RKO (cell line): Measurements from ENCODE around the gene DHRS4.
"Not testable (repeated sequence)": the region's sequence is repeated elsewhere in the genome, so short reads cannot be mapped to it uniquely, and the experiment has no call there.

Experiments used
- DNase-seq: peaks from one replicate; pipeline ENCODE4 v3.0.0-alpha.2; 2016; ENCODE audit warnings: low spot score

DHRS4 gene

DNA sequence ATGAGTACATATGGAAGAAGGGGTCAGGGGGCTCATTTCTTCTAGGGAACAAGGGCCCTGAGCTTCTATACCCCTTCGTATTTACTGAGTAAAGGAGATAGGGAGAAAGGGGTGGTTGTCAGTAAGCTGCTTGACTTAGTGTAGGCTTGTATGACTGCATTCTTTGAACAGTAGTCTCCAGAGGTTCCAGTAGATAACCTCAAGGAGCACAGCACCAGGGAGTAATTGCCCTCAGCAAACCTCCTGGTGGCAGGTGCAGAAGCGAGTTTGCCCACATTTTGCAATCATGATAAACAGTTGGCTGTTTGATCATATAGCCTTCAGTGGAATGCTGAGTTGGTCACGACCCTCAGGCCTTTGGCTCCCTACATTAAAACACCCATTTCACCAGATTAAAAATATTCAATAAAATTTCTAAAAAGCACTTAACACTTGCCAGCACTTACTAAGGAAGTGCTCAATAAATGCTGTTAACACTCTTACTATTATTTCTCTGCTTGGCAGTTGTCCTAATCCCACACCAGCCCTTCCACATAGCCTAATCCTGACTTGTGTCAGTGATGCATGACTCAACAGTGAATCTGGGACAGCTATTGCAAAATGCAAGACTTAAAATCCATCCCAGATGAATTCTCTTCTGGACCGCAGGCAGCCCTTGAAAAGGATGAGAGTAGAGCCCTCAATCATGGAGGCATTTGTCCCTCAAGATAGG, 31.5 kb downstream of the DHRS4 start:
- peak; percentile 48 for DNase-seq

DNA sequence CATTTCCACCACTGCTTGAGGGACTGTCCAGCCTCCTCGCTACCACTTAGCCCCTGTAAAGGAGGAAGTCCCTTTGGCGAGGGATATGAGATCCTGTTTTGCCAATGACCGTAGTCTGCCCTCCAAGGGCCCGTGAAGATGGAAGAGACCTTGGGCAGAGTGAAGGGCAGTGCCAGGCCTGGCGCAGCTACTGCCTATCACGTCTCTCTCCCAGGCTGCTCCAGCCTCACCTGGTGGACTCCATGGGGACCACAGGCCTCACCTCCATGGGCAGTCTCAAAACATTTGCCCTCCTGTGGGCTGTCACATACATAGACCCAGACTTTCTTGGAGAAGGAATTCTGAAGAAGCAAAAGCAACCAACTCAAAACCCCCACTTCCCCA, 34.6 kb downstream of the DHRS4 start:
- not testable (repeated sequence) for DNase-seq

DNA sequence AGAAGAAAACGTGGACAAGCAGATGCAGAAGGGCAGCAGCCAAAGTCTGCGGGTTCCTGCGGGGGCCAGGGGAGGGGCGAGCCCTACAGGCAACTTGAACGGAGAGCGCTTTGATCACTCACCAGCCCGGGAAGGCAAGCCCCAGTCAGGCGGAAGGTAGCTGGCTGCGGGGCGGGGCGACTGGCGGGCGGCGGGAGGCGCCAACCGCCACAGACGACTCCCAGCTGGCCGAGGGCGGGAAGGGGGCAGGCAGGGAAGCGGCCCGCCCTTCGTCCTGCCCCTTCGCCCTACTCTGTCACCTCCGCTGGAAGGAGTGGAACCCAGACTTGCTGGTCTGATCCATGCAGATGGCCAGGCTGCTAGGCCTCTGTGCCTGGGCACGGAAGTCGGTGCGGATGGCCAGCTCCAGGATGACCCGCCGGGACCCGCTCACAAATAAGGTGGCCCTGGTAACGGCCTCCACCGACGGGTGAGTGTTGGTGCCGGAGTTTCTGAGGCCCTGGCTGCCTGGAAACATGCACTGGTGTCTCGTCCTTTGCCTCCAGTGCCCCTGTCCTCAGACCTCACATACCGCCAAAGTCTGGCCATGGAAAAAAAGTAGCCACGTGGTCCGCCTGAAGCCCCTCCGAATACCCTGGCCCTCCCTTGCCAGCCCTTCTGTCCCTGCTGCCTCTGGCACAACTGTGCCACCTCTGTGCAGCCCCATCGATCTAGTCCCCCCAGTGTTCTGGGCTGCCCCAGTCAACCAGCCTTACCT, 35.2 kb downstream of the DHRS4 start, which contains the start of gene DHRS4L2:
TSS of gene DHRS4L2 (plus strand) at position 323 of the 757 bp plus-strand sequence. CDS start at position 342, 19 bp downstream.
- DNase-seq: peak; percentile 86

DNA sequence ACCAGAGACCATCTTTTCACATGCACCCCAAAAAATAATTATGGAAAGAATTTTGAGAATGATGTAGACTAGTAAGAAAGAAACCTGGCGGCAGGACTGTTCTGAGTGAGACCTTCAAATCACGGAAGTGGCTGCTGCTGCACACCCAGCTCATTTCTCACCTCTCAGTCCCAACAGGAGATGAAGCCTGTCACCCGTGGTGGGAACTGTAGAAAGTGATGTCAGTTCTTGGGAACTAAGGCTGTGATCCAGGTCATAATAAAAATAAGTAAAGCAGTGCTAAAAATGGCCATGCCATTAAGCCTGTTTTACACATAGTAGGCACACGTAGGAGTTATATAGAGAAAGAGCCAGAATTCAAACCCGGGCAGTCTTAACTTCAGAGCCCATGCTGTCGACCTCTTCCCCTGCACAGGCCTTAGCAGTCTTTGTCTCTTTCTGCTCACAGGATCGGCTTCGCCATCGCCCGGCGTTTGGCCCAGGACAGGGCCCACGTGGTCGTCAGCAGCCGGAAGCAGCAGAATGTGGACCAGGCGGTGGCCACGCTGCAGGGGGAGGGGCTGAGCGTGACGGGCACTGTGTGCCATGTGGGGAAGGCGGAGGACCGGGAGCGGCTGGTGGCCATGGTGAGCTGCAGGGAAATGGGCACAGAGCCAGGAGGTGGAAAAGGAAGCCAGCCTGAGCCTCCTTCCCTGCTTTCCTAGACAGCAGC, 36.3 kb downstream of the DHRS4 start:
- DNase-seq: not testable (repeated sequence)

DNA sequence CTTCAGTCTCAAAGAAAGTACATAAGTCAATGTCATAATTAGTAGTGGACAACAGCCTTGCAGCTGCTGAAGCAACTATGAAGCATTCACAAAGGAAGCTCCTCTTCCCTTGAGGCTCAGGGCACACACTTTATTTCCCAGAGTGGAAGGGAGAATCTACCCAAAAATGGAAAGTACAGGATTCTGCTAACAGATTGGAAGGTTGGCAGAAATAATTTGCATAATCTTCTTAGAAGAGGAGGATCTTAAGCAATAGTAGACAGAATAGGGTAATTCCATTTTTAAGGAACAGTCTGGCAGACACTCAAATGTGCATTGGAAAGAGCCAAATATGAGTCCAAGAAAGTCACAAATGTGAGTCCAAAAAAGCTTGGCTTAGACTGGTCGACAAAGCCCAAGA, 37.4 kb downstream of the DHRS4 start:
- not testable (repeated sequence) for DNase-seq

DNA sequence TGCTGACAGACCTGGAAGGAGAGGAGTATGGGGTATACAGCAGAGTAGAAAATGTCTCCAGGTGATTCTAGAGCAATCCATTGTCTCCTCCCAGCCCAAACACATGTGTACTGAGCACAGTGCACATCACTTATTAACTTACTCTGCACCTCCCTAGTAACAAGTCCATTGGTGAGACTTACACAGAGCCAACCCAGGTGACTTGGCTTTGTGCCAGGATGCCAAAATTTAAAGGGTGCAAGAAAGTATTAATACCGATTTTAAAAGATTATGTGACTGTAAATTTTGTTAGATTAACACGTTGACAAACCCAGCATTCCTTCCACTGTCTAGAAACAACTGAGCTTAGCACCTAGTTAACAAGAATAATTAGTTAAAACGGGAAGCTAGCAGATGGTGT, 39.5 kb downstream of the DHRS4 start:
- not testable (repeated sequence) for DNase-seq

DNA sequence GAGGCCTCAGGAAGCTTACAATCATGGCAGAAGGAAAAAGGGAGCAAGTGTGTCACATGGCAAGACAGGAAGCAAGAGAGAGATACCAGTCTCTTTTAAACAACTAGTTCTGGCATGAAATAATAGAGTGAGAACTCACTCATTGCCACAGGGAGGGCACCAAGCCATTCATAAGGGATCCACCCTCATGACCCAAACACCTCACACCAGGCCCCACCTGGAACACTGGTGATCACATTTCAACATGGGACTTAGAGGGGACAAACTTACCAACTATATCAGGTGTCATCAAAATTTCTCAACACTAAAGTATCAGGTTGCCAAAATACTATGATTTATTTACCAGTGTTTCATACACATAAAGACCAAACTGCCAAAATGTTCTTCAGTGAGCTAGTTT, 42.4 kb downstream of the DHRS4 start:
- DNase-seq: not testable (repeated sequence)

DNA sequence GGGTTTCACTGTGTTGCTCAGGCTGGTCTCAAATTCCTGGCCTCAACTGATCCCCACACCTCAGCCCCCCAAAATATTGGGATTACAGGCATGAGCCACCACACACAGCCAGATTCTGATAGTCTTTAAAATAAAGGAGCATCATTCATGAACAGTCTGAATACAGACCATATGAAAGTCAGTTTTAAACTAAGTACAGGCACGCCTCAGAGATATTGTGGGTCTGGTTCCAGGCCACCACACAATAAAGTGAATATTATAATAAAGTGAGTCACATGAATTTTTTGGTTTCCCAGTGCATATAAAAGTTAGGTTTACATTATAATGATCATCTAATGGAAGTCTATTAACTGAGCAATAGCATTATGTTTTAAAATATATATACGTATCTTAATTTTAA, 43.3 kb downstream of the DHRS4 start:
- DNase-seq: not testable (repeated sequence)

DNA sequence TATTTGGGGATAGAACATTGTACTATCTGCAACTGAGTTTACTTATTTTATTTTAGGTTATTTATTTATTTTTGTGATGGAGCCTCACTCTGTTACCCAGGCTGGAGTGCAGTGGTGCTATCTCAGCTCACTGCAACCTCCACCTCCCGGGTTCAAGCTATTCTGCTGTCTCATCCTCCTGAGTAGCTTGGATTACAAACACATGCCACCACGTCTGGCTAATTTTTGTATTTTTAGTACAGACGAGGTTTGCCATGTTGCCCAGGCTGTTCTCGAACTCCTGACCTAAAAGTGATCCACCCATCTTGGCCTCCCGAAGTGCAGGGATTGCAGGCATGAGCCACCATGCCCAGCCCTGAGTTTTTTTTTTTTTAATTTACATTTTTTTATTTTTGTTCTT, 46.1 kb downstream of the DHRS4 start:
- not testable (repeated sequence) for DNase-seq

DNA sequence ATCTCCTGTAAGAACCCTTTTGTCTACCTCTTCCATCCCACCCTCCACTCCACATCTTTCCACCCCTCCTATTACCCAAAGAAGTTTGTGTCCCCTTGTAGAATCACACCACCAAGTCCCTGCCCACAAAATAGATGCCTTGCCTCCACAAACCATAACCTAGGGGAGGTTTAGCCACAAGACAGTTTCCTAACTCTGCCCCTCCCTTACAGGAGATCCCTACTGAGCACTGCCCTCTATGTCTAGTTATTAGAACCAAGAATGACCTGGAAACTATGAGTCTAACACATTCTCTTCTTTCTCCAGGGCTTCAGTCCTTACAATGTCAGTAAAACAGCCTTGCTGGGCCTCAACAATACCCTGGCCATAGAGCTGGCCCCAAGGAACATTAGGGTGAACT, 47.5 kb downstream of the DHRS4 start:
- not testable (repeated sequence) for DNase-seq

DNA sequence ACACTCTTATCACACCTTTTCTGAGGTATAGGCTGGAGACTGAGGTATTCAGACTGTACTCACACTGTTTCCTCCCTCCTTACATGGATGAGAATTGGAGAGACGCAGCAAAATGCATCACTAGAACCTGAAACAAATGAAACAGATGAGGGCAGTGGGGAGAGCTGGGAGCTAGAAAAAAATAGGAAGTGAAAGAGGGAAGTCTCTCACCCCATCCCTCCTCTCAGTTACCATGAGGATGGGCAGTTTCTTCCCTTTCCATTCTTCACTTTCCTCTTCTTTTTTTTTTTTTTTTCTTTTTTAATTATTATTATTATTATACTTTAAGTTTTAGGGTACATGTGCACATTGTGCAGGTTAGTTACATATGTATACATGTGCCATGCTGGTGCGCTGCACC, 48.1 kb downstream of the DHRS4 start:
- DNase-seq: not testable (repeated sequence)

DNA sequence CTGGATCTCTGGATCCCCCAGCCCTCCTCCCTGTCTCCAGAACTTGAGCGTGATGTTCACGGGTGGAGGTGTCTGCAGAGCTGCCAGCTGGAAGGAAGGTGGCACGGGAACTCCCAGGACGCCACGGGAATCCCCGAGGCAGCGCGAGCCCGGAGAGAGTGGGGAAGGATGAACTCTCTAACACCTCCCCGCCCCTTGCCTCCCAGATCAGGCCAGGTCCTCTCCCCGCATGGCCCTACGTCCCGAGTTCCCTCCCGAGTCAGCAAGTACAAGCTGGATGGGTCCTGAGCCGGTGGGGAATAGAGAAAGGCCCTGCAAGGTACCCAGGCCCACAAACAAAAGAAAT, 52.9 kb downstream of the DHRS4 start:
- DNase-seq: not testable (repeated sequence)

DNA sequence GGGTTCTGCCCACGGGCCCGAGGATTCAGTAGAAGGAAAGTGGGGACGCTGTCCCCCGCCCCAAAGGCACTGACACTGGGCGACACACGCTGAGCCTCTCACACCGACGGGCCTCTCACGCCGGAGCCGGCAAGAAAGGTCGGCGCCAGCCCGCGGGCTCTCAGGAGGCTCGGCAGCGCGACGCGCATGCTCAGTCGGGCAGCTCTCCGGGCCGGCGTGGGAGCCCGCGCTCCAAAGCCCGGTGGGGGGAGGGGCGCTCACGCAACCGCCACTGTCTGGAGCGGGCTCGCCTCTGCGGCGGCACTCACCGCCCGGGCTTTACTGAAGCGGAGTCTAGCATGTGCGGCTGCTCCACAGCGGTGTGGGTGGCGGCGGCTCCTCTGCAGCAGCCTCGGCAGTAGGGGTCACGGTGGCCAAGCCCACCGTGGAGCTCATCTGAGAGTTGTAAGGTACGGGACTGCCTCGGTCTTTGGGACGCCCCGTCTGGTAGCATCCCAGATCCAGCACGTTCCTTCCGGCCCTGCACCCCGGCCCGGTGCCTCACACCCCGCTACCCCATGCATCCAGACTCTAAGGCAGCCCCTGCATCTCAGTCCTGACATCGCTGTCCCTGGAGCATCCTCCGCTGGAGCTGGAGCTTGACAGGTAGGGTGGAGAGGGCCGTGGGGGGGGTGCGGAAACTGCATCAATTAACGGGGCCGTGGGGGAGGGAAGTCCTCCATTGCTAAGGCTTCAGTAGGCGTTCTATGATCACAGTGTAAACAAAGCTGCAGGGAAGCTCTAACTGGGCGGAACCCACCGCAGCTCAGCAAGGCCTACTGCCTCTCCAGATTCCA, 53.5 kb downstream of the DHRS4 start:
- not testable (repeated sequence) for DNase-seq

DNA sequence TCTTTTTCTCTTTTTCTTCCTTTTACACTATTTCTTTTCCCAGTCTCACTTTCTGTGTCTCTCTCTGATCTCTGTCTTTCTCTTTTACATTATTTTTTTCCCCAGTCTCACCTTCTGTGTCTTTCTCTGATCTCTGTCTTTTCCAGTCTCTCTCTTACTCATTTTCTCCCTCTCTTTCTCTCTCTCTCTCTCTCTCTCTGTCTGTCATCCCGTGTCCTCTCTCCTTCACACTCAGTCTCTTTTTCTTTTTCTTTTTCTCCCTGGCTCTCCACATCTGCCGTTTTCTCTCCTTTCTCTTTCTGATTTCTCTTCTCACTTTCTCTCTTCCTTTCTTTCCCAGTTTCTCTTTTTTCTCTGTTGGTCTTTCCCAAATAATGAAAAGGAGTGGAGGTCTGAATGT, 57.5 kb downstream of the DHRS4 start:
- no peak for DNase-seq

DNA sequence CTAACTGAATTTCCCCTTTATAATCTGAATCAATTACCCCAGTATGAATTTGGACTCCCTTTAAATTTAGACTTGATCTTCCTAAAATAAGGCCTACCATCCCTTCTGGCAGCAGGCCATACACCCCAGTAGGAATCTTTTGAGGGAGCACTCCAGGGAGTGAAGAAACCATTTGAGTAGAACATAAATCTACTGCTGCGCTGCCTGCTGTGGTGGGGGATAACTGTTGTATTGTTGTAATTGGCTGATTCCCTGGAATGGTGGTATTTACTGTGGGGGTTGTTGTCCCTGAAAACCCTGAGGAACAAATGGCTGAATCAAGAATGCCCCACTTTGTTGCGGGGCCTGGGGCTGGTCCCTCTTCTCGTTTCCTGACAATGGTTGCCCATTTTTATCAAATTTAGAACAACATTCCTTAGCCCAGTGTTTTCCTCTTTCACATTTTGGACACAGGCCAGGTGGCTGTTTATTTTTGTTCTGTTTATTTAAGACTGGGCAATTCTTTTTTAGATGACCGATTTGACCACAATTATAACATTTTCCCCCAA, 59.2 kb downstream of the DHRS4 start:
- not testable (repeated sequence) for DNase-seq

DNA sequence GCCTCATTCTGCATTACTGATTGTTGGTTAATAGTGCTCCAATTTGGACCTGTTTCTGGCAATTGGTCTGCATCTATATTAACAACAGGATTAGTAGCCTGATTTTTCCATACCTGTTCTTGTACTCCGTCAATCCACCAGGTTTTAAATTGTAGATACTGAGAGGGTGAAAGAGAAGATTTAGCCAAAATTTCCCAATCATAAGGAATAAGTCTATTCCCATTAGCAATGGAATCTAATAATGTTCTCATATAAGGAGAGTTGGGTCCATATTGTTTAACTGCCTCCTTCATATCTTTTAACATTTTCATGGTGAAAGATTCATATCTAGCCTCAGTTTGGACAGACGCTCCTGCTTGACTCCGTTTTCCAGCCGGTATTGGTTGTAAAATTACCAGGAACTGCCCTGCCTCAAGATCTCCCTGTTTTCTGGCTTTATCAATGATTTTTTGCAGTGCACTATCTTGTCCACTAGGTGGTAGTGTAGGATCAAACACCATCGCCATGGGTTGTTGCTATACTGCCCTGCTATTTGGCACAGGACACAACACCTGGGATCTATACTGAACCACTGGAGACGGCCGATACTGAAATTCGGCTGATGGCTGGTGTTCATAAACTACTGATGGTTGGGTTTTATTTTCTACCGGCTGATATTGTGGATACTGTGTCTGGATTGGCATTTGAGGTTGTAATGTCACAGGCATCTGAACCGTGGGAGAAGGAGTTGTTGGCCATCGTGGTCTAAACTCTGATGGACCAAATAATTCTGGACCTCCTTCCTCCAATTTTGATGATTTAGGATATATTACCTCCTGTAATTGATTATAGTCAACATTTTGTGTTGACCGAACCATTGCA, 60.3 kb downstream of the DHRS4 start:
- DNase-seq: peak; percentile 78

DNA sequence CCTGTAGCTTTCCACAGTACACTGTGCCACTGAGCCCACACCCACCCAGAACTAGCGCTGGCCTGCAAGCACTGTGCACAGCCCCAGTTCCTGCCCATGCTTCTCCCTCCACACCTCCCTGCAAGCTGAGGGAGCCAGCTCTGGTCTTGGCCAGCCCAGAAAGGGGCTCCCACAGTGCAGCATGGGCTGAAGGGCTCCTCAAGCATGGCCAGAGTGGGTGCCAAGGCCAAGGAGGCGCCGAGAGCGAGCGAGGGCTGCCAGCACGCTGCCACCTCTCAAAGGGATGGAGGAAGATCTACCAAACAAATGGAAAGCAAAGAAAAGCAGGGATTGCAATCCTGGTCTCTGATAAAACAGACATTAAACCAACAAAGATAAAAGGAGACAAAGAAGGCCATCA, 62.2 kb downstream of the DHRS4 start:
- DNase-seq: not testable (repeated sequence)
